Inferior parietal cortex (tissue), 1 donor: ENCODE results near the gene ILKAP.

Experiments used
- DNase-seq: peaks from one replicate; pipeline ENCODE4 v3.0.0-alpha.2; 2016; ENCODE audit errors: extremely low spot score

The ILKAP gene

DNA sequence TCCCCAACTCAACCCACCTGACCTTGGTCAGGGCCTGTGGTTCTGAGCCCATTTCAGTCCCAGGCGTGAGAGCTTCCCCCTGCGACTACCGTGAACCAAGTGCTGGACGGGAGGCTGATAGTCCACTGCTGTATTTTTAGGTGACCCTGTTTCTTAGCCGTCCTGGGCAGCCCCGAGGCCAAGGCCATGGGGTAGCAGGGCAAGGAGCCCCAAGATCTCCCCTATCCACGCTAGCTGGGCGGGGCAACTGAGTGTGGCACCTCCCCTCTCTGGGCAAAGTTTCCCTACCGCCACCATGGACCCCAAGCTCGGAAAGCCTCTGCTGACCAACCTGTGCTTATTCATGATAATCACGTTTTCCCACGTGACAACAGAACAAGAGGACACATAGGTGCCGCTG, 65.6 kb downstream of the ILKAP start:
- no peak for DNase-seq

GRCh38 chr2:238136820-238137537, 66.5 kb downstream of the ILKAP start:
- no peak for DNase-seq

DNA sequence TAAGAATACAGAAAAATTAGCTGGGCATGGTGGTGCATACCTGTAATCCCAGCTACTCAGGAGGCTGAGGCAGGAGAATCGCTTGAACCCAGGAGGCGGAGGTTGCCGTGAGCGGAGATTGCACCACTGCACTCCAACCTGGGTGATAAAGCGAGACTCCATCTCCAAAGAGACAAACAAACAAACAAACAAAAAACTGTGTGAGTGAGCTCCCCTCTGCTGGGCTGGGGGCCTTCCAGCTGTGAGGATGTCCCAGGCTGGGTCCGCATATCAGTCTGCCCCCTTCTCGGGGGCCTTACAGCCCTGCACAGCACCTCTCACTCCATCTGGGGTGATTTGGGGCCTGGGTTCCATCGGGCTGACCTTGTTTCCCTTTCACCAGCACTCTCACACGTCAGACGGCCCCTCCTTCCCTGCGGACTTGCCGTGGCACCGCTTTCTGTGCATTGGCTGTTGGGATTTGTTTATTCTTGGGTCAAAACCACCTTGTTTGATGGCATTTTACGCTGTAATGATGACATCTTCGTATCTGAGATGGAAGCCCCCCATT, 67.8 kb downstream of the ILKAP start:
- DNase-seq: no peak

DNA sequence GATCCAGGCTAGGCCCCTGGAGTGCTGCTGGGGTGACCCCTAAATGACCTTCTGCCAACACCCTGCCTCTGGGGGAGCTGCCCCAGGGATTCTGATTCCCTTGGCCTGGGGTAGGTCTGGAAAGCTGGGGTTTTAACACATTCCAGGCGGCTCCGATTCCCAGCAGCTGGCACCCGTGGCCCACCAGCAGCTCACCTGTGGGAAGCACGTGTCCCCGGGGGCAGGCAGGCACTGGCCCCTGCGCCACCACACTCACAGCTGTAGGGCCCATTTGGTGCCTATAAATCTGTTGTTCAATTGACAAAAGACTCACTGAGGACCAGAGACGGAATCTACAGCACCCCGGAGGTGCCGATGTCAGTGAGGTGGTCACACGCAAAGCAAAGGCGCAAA, 69.1 kb downstream of the ILKAP start:
- no peak for DNase-seq

GRCh38 chr2:238133499-238134392, 69.7 kb downstream of the ILKAP start:
- DNase-seq: no peak

- DNase-seq: no peak
These were observed 70.7 kb downstream of the ILKAP start for GRCh38 chr2:238132463-238133450.

- no peak for DNase-seq
These were observed 71.6 kb downstream of the ILKAP start for GRCh38 chr2:238131761-238132462.

DNA sequence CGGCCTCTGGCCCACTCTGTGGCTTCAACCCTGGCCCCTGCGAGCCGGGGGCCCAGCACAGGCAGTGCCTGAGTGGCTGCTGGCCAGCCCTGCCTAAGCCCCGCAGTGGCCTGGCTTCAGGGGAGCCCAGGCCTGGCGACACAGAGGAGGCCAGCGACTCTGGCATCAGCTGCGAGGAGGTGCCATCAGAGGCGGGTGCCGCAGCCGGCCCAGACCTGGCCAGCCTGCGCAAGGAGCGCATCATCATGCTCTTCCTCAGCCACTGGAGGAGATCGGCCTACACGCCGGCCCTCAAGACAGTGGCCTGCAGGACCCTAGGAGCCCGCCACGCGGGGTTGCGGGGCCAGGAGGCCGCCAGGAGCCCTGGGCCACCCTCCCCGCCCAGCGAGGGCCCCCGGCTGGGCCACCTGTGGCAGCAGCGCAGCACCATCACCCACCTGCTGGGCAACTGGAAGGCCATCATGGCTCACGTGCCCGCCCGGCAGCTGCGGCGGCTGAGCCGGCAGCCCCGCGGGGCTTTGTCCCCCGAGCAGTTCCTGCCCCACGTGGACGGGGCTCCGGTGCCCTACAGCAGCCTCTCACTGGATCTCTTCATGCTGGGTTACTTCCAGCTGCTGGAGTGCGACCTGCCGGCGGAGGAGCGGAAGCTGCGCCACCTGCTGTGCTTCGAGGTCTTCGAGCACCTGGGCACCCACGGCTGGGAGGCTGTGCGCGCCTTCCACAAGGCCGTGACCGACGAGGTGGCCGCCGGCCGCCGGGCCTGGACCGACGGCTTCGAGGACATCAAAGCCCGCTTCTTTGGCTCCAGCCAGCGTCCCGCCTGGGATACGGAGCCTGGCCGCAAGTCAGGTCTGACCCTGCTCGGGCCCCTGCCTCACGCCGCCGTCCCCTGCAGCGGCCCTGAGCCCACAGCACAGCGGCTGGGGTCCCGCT, 72.5 kb downstream of the ILKAP start:
- no peak for DNase-seq

- no peak for DNase-seq
These were observed 73.3 kb downstream of the ILKAP start for GRCh38 chr2:238130111-238130695.

- no peak for DNase-seq
These were observed 74.1 kb downstream of the ILKAP start for GRCh38 chr2:238129166-238130010.

GRCh38 chr2:238128534-238129001, 74.9 kb downstream of the ILKAP start:
- DNase-seq: no peak

- DNase-seq: no peak
These were observed 75.4 kb downstream of the ILKAP start for GRCh38 chr2:238128061-238128440.

DNA sequence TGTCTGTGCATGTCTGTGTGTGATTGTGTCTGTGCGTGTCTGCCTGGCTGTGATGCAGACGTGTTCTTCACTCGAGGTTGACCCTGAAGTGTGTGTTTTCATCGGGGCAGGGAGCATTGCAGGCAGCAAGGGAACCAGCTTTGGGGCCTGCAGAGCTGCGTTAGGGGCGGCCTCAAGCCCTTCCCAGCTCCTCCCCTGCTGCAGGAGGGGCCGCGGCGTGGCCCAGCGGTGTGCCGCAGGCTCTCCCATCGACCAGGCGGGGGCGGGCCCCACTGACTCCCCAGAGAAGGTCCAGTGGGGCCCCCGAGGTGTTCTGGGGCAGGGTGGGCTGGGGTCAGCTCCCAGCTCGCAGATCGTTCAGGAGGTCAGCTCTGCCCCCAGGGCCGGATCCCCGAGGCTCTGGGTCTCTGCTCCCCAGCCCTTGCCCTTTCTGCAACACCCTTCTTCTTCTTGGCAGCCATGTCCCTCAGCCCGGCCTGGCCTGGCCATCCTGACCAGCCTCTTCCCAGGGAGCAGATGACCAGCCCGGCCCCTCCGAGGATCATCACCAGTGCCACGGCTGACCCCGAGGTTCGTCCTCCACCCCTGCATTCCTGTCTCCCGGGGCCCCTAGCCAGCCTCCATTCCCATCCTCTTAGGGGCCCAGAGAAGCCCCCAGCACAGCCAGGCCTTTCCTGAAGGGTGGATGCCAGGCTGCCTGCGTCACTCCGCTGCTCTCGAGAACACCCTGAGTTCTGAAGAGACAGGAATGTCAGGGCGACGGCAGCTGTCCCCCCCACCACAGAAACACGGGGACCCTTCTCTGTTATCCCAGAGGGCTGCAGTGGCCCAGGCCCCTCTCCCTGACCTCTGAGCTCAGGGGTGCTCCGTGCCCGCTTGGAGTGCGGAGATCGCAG, 76.1 kb downstream of the ILKAP start:
- DNase-seq: no peak

- DNase-seq: no peak
These were observed 76.7 kb downstream of the ILKAP start for GRCh38 chr2:238126775-238127164.

DNA sequence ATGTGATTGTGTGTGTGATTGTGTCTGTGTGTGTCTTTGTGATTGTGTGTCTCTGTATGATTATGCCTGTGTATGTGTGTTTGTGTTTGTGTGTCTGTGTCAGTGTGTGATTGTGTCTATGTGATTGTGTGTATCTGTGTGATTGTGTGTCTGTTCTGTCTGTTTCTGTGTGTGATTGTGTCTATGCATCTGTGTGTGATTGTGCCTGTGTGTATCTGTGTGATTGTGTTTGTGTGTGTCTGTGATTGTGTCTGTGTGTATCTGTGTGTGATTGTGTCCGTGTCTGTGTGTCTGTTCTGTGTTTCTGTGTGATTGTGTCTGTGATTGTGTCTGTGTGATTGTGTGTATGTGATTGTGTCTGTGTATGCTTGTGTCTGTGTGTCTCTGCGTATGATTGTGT, 77.2 kb downstream of the ILKAP start:
- DNase-seq: no peak

DNA sequence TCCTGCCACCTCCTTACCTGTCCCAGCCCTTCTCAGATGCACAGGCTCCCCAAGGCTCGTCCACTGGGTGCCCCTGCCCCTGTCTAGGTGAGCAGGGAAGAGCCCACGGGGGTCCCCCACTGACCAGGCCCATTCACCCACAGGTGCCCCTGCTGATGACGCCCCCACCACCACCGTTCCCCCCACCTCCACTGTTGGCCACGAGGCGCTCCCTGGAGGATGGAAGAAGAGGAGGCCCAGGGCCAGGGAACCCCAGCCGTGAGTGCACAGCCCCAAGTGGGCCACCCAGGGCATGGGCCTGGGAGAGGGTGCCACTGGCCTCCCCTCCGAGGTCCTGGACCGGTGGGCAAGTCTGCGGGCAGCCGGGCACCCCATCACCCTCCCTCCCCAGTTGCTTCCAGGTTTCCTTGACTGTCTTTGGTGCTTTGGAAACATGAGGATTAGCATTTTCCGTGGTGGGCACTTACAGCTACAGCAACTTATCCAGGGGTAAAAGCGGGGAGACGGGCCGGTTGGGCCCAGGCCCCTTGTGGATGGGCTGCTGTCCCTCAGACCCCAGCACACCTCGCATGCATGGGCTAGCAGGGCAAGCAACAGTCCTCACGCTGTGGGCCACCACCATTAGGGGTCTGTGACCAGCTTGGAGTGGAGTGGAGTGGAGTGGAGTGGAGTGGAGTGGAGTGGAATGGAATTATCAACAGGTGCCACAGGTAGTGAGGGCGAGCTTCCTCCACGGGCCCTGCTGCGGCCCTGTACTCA, 78.2 kb downstream of the ILKAP start:
- no peak for DNase-seq
